Measurements from ENCODE around the gene TMEM101.
"Not testable (repeated sequence)": the region's sequence is repeated elsewhere in the genome, so short reads cannot be mapped to it uniquely, and the experiment has no call there.

The TMEM101 gene

DNA sequence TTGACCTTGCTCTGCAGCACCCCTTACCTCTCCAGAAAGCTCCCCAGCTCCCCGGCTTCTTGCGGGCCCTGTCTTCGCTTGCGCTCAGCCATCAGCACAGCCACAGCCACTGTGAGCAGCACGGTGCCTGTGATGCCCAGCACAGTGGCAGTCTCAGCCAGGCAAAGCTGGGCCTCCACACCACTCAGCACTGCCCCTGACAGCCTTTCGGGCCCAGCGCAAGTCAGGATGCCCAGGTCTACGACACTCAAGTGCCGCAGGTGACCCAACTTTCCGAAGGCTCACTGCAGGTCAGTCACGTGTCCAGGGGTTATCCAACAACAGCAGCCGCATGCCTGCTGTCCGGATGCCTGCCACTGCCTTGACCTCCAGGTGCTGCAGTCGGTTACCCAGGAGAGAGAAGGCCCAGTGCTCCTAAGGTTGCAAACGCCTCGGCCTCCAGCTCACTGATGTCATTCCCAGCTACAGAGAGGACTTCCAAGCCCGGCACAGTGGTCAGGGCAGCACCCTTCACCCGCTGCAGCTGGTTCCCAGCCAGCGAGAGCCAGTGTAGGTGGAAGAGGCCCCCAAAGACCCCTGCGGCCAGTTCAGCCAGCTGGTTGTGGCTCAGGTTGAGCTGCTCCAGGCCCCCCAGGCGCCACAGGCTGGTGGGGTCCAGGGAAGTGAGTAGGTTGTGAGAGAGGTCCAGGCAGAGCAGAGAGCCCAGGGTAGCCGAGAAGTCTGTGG is 8.9 kb upstream of the TMEM101 start:
- no peak for DNase-seq

DNA sequence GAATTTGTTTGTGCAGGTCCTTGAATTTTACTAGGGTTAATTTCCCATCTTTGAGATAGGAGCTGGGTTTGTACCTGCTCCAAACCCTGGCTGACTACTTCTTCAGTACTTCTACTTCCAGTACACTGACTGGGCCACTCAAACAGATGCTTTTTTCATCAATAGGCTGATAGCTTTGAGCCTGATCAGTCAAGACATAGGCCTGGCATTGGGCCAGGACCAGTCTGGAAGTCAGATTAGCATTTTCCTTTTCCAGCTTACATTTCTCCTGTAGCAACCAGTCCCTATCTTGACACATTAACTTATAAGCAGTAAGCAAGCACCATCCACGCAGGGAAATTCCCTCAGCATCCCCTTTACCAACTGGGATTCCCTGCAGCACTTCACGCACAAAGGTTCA is 7.5 kb upstream of the TMEM101 start:
- DNase-seq: no peak

DNA sequence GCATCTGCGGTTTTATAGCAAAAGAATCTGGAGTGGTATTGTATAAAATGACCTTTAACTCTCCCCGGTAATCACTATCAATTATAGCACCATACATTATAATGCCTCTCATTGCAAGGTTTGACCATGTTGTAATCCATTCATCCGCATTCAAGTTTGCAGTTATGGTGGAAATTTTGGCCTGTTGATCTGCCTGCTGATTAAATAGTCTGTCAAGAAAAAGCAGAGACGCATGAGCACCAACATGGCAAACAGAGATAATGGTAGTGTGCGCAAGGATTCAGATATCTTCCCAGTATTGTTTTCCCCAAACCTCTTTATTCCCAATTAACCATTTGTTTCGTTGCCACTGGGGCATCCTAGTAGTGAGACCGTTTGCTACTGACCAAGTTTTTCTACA is 6.5 kb upstream of the TMEM101 start:
- DNase-seq: not testable (repeated sequence)

DNA sequence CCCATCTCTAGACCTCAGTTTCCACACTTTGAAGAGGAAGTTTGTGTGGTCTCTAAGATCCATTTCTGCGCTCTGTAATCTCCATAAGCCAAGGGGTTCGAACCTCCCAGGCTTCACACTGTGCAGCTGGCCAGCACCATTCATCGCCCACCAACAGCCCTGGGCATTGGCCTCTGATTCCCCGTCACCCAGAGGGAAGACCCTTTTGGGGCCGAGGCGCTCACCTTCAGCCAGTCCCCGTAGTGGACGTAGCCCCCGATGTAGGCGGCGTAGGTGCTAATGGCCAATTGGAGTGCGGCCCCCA is 678 bp downstream of the TMEM101 start:
- no peak for DNase-seq

DNA sequence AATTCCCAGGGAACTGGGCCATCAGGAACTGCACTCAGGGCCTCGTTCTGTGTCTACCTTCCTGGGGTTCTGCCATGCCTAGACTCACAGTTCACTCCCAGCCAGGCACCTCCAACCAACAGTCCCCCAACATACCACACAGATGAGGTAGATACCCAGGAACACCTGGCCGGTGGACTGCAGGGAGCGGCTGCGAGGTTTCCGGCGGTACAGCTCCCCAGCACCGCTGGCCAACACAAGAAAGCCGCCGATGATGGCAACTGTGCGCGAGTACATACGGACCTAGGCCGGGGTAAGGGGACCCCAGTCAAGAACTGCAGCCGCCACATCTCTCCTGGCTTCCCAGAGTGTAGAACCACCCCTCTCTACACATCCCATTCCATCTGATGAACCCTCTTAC is 1.9 kb downstream of the TMEM101 start:
- no peak for DNase-seq

DNA sequence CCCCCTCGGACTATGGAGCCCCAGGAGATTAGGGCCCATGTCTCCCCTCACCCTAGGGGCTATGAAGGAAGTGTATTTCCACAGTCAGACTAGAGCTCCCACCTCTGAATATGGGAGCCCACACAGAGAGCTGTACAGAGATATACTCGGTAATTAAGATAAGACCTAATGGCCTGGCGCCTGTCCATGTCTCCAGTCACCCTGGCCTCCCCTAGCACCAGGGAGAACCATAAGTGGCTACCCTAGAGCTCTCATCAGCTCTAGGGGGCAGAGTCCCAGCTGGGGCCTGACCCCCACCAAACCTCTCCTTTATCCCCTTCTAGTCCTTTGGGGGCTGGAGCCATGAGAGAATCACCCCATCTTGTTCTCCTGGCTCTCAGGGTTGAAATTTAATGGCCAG is 2.4 kb downstream of the TMEM101 start:
- no peak for DNase-seq

DNA sequence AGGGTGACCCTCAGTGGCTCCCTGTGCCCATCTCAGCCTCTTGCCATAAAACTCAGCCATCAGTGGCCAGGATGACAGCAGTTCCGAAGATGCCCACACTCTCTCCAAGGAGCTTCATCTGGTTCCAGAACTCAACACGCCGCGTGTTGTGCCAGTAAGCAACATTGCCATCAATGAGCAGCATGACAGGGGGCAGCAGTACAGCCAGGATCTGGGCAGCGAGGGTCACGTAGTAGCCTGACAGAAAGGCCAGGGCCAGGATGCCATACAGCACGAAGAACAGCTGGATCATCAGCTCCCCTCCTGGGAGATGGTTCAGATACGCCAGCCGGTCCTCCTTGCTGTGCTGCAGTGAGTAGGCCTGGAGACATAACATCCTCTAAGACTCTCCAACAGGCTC is 2.9 kb downstream of the TMEM101 start:
- no peak for DNase-seq

DNA sequence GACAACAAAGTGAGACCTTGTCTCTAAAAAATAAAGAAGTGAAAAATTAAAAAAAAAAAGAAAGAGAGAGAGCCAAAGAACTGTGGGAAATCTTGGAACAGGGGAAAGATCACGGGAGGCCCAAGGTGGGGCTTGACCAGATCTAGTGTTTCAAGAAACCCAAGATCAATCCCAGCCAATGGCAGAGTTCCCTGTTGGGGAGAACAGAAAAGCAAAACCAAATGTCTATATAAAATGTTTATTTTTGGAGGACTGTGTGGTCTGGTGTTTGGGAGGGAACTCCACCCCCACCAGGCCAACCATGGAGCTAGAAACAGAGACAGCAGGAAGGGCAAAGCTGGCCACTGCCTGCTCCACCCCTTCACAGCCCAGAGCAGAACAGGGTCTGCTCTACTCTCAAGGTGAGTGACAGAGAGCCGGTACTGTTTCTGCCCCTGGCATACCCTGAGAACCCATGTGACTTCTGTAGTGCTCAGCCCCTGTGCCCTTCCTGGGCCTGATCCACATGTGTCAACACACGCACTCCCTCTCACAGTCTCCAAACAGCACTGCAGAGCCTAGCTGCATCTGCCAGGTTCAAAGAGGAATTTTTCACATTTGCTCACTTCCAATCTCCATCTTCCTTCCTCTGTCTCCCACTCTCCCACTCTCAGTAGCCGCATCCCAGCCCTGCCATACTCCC is 3.7 kb downstream of the TMEM101 start:
- no peak for DNase-seq

DNA sequence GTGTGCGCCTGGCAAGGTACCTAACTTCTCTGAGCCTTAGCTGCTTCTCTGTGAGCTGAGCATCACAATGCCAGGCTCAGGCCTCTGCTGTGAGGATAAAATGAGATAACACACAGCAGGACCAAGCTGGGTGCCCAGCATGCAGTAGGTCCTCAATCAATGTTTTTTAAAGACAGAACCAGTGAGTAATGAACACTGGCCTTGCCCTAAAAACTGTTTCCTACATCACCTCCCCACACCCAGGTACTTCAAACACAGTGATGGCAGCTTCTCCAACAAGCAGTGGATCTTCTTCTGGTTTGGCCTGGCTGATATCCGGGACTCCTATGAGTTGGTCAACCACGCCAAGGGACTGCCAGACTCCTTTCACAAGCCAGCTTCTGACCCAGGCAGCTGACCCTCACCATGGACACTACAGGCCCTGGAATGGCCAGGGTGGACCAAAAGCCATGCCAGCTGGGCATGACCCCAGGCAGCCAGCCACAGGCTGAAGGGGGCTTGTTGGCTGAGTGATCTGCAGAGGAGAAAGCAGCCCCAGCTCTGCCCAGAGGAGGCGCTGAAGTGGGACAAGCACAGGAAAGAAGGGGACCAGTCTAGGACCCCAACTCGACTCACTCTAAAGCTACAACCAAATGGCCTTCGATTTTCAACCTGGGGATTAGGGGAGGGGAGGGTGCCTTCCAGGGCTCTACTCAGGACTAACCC is 6.4 kb downstream of the TMEM101 start:
- no peak for DNase-seq

DNA sequence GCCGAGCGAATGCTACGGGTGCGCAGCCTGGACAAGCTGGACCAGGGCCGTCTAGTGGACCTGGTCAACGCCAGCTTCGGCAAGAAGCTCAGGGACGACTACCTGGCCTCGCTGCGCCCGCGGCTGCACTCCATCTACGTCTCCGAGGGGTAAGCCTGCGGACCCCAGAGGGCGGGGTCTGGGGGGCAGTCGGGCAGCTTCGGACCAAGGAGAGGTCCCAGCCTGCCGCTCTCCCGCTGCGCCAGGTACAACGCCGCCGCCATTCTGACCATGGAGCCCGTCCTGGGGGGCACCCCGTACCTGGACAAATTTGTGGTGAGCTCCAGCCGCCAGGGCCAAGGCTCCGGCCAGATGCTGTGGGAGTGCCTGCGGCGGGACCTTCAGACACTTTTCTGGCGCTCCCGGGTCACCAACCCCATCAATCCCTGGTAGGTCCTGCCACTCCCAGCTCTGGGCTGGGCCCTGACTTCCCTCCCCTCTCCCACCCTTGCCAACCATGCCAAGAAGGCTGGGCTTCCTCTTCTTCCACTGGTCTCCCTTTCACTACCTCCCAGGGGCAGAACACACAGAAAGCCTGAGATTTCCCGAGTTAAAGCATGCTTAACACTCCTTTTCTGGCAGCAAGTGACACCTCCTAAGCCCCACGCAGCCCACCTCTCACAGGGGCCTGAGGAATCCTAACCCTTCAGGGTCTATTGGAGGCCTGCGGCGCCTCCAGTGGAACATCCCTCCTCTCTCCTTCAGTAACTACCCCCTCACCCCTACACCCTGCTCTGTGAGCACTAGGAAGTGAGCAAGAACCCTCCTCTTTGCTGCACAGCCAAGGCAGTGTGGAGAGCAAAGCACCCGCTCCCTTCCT is 7.2 kb downstream of the TMEM101 start:
- DNase-seq: no peak

DNA sequence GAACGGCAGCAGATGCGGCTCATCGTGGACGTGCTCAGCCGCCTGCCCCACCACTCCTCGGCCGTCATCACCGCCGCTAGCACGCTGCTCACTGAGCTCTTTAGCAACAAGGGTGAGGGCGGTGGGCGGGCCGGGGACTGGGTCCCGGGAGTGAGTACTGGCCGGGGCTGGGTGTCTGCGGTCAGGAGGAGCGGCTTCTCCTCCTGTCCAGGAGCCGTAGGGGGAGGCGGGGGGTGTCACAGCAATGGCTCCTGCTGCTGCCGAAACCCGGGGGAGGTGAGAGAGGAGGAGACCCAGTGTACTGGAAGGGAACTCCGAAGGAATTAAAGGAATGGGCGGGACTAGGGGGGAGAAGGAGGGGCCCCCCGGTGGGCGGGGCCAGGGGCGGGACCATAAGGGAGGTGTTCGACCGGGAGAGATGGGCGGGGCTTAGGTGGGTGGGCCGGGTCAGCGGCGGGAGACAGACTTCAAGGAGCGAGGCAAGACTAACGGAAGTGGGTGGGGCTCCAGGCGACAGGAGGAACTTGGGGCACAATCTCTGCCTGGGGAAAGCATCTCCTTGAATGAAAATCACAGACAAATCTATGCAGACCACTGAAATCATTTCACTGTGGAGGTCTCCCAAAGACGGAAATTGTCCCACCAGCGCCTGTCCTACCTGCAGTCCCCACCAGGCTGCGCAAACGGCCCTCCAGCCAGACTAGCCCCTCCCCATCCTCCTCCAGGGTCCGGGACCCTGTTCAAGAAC is 8.0 kb downstream of the TMEM101 start:
- DNase-seq: peak; percentile 89

DNA sequence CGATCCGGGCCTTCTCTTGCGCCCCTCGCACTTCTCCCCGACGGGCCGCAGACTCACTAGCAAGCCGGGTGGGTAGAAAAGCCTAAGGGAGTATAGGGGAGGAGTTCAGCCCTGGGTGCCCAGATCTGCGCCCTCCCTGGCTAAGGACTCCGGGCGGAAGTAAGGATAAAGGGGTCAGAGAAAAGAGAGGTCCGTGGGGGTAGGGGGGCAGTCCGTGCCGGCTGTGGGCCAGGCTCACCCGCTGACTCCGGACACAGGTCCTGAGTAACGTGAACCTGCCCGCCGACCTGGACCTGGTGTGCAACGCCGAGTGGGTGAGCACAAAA is 8.5 kb downstream of the TMEM101 start:
- DNase-seq: no peak

DNA sequence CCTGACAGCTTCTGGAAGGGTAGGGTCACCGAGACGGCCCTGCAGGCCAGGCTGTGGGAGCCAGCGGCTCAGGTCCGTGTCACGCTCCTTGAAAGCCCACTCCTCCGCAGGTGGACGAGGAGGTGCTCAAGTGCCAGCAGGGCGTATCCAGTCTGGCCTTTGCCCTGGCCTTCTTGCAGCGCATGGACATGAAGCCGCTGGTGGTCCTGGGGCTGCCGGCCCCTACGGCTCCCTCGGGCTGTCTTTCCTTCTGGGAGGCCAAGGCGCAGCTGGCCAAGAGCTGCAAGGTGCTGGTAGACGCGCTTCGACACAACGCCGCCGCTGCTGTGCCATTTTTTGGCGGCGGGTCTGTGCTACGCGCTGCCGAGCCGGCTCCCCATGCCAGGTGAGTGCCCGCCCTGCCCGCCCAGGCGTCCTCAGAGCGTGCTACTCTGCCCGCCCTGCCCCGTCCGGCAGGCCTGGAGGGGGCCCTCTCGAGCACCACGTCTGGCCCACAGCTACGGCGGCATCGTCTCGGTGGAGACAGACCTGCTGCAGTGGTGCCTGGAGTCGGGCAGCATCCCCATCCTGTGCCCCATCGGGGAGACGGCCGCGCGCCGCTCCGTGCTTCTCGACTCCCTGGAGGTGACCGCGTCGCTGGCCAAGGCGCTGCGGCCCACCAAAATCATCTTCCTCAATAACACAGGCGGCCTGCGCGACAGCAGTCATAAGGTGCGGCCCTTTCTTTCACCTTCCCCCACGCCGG is 9.1 kb downstream of the TMEM101 start:
- no peak for DNase-seq

DNA sequence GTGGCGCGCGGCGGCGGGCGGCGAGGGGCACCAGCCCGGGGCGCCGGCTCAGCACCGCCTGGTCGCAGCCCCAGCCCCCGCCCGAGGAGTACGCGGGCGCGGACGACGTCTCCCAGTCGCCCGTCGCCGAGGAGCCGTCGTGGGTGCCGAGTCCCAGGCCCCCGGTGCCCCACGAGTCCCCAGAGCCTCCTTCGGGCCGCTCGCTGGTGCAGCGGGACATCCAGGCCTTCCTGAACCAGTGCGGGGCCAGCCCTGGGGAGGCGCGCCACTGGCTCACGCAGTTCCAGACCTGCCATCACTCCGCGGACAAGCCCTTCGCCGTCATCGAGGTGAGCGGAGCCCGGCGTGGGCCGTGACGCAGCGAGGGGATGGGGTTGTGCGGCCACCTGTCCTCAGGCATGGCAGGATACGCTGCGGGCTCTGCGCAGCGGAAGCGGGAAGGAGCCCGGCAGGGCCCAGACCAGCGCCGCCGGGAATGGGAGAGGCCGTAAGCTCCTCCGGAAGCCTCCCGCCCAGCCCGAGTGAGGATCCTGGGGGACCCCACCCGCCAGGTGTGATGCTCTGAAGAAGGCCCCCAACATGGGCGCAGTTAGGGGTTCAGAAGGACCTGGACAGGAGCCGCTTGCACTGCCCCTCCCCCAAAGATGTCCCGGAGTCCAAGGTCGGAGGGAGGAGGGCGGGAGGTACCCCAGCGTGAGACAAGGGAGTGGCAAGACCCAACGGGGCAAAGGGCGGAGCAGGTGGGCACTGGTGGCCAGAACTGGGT is 9.8 kb downstream of the TMEM101 start:
- no peak for DNase-seq

DNA sequence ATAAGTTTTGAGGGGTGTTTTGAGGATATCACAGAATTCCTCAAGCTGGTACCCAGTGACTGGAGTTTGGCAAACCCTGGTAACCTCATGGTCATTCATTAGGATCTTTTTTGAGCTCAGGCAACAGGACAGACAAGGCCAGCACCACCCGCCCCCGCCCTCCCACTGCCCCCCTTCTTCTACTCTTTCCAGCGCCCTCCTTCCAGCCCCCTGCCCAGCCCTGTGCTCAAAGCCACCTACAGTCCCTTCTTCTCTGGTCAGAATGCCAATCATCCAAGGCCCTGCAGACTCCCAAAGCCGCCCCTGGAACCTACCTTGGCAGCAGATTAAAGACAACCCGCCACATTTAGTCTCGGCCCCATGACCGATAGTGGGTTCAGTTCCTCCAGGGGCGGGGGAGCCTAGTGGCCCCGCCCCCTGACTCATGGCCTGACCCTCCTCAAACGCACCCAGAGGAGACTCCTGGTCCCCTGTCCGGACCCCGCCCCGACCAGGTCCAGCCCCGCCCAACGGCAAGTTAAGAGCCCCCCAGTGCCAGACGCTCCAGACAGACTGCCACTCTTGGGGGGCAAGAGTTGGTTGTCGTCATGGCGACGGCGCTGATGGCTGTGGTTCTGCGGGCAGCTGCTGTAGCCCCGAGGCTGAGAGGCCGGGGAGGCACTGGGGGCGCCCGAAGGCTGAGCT is 10.5 kb downstream of the TMEM101 start, which contains the start of gene NAGS:
NAGS (plus strand) TSS at position 546 of the 684 bp plus-strand sequence; CDS start at position 588, 42 bp downstream.
- peak; percentile 25 for DNase-seq

DNA sequence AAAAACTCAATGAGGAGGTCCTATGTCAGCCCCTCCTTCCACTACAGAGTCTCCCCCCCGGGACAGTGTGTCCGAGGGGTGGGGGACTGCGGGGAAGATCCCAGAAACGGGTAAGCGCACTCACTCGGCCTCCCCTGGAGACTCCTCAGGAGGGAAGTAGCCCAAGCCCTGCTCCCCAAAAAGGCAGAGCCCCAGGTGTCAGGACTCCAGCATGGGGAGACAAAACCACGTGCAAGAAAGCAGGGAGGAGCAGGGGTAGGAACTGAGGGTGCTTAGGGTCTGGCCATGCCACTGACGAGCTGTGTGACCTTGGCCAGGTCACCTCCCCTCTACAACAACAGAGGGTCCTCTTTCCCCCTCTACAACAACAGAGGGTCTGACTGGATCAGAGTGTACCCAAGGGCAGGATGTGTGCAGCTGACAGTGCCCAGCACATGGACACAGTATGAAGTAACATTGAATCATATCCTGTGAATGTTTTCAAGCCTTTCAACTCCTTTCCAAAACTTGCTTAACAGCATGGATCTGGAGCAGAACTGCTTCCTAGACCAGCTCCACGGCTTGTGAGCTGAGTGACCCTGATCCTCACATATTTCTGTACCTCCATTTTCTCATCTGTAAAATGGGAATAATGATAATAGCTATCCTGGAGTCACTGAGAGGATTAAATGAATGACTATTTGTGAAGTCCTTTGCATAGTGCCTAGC is 12.5 kb downstream of the TMEM101 start:
- no peak for DNase-seq

DNA sequence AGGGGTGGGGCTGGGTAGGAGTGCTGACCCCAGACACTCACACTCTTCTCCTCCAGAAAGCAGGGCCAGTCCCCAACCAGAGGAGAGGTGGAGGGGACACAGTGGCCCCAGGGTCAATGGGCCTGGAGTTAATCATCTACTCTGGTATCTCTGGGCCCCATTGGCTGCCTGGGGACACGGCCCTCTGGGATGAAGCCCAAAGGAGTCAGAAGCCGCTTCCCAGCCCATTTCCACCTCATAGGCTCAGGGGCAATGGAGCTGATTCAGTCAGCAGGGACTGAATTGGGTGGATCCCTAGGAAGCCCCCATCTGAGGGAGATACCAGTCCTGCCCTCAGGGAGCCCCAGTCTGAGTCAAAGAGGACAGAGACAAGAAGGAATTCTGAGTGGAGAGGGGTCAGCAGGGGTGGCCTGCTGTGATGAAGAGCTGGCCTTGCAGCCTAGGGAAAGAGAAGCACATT is 13.3 kb downstream of the TMEM101 start:
- no peak for DNase-seq

DNA sequence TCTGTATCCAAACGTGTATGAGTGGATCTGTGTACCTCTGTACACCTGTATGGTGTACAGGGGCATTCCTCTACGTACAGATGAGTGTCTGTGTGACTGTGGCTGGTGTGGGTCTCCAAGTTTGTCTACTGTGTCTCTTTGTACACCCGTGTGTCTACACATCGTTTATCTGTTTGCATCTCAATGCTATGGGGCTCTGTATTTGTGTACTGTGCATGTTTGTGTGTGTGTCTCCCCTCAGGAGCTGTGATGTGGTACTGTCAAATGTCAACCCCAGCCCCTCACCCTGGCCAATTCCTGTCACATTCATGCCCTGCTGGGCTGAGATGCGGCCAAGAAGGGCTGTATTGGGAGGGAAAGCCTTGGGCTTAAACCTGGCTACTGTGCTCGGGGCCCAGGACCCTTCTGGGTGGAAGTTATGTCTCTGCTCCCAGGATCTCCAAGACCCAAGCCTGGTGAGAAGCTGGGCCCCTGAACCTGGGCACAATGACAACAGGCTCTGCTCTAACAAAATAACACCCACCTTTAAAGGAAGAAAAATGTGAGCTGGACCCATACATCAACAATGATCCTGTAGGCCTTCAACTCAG is 13.8 kb downstream of the TMEM101 start:
- no peak for DNase-seq
